Measurements from ENCODE around the gene CTTN.

CTTN gene

GRCh38 chr11:70428701-70429427 is 30.5 kb downstream of the CTTN start:
- no peak for DNase-seq

- DNase-seq, result no peak
These were observed 31.0 kb downstream of the CTTN start for GRCh38 chr11:70429428-70429705.

- DNase-seq, result no peak
These were observed 31.6 kb downstream of the CTTN start for GRCh38 chr11:70429724-70430521.

GRCh38 chr11:70430671-70431574 is 32.6 kb downstream of the CTTN start:
- DNase-seq, result peak in 2 of 51 donors; percentile 27 to 49

- no peak for DNase-seq
These were observed 33.3 kb downstream of the CTTN start for GRCh38 chr11:70431611-70432010.

- no peak for DNase-seq
These were observed 33.7 kb downstream of the CTTN start for GRCh38 chr11:70432065-70432464.

- no peak for DNase-seq
These were observed 34.3 kb downstream of the CTTN start for GRCh38 chr11:70432580-70432979.

GRCh38 chr11:70433038-70433437 is 34.7 kb downstream of the CTTN start:
- DNase-seq, result no peak

- DNase-seq, result no peak
These were observed 35.2 kb downstream of the CTTN start for GRCh38 chr11:70433526-70433925.

- no peak for DNase-seq
These were observed 35.9 kb downstream of the CTTN start for GRCh38 chr11:70433966-70434812.

- DNase-seq, result no peak
These were observed 36.5 kb downstream of the CTTN start for GRCh38 chr11:70434813-70435278.

- no peak for DNase-seq
These were observed 37.0 kb downstream of the CTTN start for GRCh38 chr11:70435361-70435760.

GRCh38 chr11:70435765-70436500 is 37.6 kb downstream of the CTTN start:
- DNase-seq, result no peak

GRCh38 chr11:70436501-70436860 is 38.2 kb downstream of the CTTN start:
- DNase-seq, result no peak

GRCh38 chr11:70437111-70437784 is 38.9 kb downstream of the CTTN start:
- no peak for DNase-seq

GRCh38 chr11:70440206-70440605 is 41.9 kb downstream of the CTTN start:
- DNase-seq, result no peak

- no peak for DNase-seq
These were observed 45.4 kb downstream of the CTTN start for GRCh38 chr11:70443773-70444030.

GRCh38 chr11:70445091-70445490 is 46.8 kb downstream of the CTTN start:
- no peak for DNase-seq

- no peak for DNase-seq
These were observed 47.3 kb downstream of the CTTN start for GRCh38 chr11:70445605-70446004.

GRCh38 chr11:70448983-70449567 is 50.7 kb downstream of the CTTN start:
- DNase-seq, result no peak
